Memory B cell (primary cell): ENCODE data around the gene LIPT2.

ENCODE experiments used
- ATAC-seq: fragments of 150-1000 bp; cut with Tn5 transposase; 2 replicates; pipeline ENCODE4 v1.10.0; 2021; ENCODE audit warnings: low read depth, mild to moderate bottlenecking, moderate library complexity
- DNase-seq, 2 donors: peaks; one replicate each; pipeline ENCODE4 v3.0.0; 2022; ENCODE audit warnings: low spot score in 2 of 2
- H3K27ac Mint-ChIP-seq: one replicate; pipeline ENCODE4 v1.8.0; 2022; ENCODE audit warnings: mild to moderate bottlenecking, moderate library complexity, mixed read lengths
- H3K27me3 Mint-ChIP-seq: one replicate; pipeline ENCODE4 v1.8.0; 2022; ENCODE audit warnings: mixed read lengths
- H3K36me3 Mint-ChIP-seq: one replicate; pipeline ENCODE4 v1.8.0; 2022; ENCODE audit warnings: mild to moderate bottlenecking, mixed read lengths
- H3K4me1 Mint-ChIP-seq: one replicate; pipeline ENCODE4 v1.8.0; 2022; ENCODE audit warnings: mixed read lengths
- H3K4me3 Mint-ChIP-seq: one replicate; pipeline ENCODE4 v1.8.0; 2022; ENCODE audit warnings: mild to moderate bottlenecking, moderate library complexity, mixed read lengths
- H3K9me3 Mint-ChIP-seq: one replicate; pipeline ENCODE4 v1.8.0; 2022; ENCODE audit warnings: mixed read lengths

LIPT2 gene

DNA sequence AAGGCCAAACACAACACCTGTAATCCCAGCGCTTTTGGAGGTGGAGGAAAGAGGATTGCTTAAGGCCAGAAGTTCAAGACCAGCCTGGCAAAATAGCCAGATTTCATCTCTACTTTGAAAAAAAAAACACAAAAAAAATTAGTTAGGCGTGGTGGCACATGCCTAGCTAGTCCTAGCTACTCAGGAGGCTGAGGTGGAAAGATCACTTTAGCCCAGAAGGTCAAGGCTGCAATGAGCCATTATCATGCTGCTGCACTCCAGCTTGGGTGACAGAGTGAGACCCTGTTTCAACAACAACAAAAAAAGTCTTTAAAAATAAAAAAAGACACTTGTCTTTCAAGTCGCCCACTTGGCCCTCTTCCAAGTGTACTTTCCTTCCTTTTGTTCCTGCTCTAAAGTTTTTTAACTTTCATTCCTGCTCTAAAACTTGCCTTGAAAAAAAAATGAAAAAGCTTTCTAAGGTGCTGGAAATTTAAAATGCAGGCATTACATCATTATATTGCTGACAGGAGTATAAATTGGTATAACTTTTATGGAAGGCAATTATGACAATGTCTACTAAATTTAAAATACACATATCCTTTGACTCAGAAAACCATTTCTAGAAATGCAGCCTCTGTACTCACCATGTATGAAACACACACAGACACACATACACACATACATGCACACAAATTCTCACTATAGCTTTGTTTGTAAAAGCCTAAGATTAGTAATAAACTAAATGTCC lies 12.7 kb downstream of the LIPT2 start:
- H3K27ac Mint-ChIP-seq, result no peak overlapping the region
- H3K9me3 Mint-ChIP-seq, result no peaks in the 10 kb centered on the region
- H3K27me3 Mint-ChIP-seq, result peaks cover 8% of the 10 kb centered on the region
- ATAC-seq (no peak), DNase-seq (no peak)
- H3K36me3 Mint-ChIP-seq, result no peaks in the 10 kb centered on the region
- H3K4me3 Mint-ChIP-seq, result no peak overlapping the region
- H3K4me1 Mint-ChIP-seq, result no peaks in the 10 kb centered on the region

DNA sequence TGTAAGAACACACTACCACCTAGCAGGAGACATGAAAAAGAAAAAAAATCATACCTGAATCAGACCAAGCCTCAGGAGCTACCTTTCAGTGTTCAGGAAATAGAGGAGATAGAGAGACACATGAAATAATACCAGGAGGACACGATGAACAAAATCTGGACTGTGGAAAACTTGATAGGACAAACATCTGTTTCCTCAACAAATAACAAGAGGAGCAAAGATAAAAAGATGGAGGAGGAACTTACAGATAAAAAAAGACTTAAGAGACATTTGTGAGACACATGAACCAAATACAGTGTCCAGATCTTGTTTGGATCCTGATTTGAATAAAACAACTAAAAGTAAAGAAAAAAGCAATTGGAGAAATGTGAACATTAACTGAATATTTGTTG lies 13.8 kb downstream of the LIPT2 start:
- no peak overlapping the region for H3K4me3 Mint-ChIP-seq
- H3K9me3 Mint-ChIP-seq, result no peaks in the 10 kb centered on the region
- H3K36me3 Mint-ChIP-seq, result no peaks in the 10 kb centered on the region
- peaks cover 11% of the 10 kb centered on the region for H3K27me3 Mint-ChIP-seq
- no peak overlapping the region for H3K27ac Mint-ChIP-seq
- H3K4me1 Mint-ChIP-seq, result no peaks in the 10 kb centered on the region
- DNase-seq (no peak), ATAC-seq (no peak)

DNA sequence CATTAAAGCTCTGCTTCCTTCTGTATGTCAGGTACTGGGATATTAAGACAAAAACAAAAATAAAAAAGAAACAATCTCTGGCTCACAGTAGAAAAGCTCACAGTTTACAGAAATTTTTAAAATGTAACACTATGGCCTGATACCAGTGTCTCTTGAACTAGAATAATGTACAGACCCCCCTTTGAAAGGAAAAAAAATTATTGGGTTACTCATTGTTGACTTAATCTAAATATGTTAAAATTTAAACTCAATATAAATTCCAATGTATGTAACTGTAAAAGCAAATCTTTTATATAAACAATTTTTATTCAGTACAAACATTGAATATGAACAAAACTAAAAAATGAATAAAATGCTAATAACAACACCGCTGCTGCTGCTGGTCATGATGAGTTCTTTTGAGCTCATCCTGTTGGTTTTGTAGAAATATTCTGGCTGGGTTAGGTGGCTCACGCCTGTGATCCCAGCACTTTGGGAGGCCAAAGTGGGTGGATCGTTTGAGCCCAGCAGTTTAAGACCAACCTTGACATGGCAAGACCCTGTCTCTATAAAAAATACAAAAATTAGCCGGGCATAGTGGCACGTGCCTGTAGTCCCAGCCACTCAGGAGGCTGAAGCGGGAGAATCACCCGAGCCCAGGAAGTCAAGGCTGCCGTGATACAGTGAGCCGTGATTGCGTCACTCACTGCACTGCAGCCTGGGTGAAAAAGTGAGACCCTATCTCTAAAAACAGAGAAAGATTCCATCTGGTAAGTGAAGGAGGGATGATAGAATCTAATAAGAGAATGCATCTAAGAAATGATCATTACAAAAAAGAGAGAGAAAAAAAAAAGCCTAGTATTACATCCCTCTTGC lies 14.4 kb downstream of the LIPT2 start:
- Mint-ChIP-seq H3K9me3 (no peaks in the 10 kb centered on the region), H3K27me3 (peaks cover 11% of the 10 kb centered on the region), H3K4me1 (no peaks in the 10 kb centered on the region), H3K4me3 (no peak overlapping the region), H3K36me3 (no peaks in the 10 kb centered on the region), H3K27ac (no peak overlapping the region)
- no peak for ATAC-seq
- no peak for DNase-seq

DNA sequence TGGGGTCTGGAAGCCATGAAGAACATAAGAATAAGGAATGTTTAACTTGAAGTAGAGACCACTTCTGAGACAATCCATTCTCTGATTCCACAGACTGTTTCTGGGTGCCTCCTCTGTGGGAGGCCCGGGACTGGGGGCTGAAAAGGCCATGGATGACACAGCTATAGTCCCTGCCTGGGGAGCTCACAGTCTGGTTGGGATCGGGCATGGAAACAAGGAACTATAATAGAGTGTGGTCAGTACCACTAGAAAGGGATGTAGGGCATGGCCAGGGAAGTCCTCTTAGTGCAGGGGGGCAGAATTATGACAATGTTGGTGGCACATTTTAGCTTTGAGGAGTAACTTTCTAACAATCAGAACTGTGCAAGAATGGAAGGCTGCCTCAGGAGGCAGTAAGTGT lies 17.0 kb downstream of the LIPT2 start:
- no peaks in the 10 kb centered on the region for H3K9me3 Mint-ChIP-seq
- H3K27me3 Mint-ChIP-seq, result peaks cover 22% of the 10 kb centered on the region
- H3K36me3 Mint-ChIP-seq, result no peaks in the 10 kb centered on the region
- H3K27ac Mint-ChIP-seq, result no peak overlapping the region
- no peaks in the 10 kb centered on the region for H3K4me1 Mint-ChIP-seq
- H3K4me3 Mint-ChIP-seq, result no peak overlapping the region
- no peak for DNase-seq
- ATAC-seq, result no peak

DNA sequence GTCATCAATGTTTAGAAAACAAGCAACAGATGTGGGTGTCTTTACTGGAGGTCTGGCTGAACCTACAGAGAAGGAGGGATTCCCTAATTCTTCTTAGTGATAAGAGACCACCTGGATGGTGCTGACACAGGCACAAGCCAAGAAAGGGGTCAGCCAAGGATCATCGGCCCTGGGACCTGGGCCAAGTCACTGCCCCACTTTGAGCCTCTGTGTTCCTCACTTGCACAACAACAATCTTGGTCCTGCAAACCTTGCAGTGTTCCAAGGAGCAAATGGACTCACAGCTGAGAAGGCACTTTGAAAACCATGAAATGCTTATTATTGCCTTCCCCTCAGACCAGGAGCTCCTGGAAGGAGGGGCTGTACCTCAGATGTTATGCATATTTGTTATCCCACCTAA lies 19.2 kb downstream of the LIPT2 start:
- H3K4me3 Mint-ChIP-seq, result no peak overlapping the region
- DNase-seq (no peak), ATAC-seq (no peak)
- no peaks in the 10 kb centered on the region for H3K36me3 Mint-ChIP-seq
- H3K4me1 Mint-ChIP-seq, result no peaks in the 10 kb centered on the region
- peaks cover 23% of the 10 kb centered on the region for H3K27me3 Mint-ChIP-seq
- H3K27ac Mint-ChIP-seq, result no peak overlapping the region
- no peaks in the 10 kb centered on the region for H3K9me3 Mint-ChIP-seq

DNA sequence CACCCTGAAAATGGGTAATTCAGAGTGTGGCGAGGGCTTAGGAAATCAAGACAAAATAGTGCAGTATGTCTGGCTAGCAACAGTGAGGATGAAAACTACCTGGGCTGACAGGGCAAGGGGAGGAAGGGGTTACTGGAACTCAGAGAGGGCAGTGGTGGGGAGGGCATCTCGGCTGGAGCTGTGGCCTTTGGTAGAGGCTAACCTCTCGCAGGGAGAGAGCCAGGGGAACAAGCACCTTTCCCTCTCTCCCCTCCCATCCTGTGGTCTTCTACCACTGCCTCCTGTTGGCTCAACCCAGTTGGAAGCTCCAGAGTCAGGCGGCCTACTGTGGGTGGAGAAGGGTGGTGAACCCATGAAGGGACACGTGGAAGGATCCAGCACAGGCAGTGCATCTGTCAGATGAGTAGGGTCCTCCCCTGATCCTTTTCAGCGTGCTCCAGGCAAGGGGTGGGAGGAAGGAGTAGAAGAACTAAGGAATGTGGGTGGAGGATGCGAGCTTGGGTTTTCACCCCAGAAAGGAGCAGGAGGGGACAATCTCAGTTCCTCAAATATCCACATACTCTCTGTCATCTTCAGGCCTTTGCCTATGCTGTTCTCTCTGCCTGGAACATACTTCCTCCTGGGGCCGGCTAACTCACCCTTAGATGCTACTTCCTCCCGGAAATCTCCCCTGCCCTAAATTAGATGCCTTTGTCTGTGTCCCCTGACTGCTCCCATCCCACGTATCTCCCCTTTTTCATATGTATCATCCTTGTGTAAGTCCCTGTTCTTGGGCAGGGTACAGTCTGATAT lies 19.9 kb downstream of the LIPT2 start:
- no peaks in the 10 kb centered on the region for H3K9me3 Mint-ChIP-seq
- peaks cover 25% of the 10 kb centered on the region for H3K27me3 Mint-ChIP-seq
- no peak overlapping the region for H3K4me3 Mint-ChIP-seq
- no peaks in the 10 kb centered on the region for H3K36me3 Mint-ChIP-seq
- ATAC-seq, result no peak
- H3K27ac Mint-ChIP-seq, result no peak overlapping the region
- H3K4me1 Mint-ChIP-seq, result peaks cover 1% of the 10 kb centered on the region
- no peak for DNase-seq

DNA sequence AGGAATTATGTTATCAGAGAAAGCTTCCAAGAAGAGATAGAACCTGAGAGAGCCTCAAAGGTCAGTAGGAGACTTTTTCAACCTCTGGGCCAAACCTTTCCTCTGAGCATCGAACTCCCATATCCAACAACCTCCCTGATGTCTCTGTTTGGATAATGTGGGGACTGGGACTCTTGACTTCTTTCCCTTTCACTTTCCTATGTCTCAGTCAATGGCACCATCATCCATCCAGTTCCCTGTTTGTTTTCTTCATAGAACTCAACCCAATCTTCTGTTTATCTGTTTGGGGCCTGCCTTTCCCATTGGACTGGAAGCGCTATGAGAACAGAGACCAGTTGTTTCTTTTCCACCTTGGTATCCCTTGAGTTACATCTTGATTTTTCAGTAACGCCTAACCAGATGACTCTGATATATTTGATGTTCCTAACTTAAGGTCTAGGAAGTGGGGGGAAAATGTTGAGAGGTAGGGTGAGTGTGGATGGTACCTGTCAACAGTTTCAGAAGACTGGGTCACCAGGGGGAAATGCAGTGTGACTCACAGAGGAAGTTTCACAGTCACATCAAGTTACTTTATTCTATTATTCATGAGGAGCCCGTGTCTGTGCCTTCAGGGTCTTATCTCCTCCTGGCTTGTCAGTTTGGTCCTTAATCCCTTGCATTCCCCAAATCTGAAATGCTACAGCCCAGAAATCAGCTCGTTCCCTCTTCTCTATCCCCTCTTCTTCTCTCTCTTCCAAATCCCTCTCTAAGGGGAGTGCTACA lies 21.7 kb downstream of the LIPT2 start:
- Mint-ChIP-seq H3K27me3 (peaks cover 33% of the 10 kb centered on the region), H3K36me3 (no peaks in the 10 kb centered on the region), H3K4me1 (peaks cover 5% of the 10 kb centered on the region), H3K4me3 (no peak overlapping the region), H3K27ac (no peak overlapping the region), H3K9me3 (no peaks in the 10 kb centered on the region)
- ATAC-seq (no peak), DNase-seq (no peak)

DNA sequence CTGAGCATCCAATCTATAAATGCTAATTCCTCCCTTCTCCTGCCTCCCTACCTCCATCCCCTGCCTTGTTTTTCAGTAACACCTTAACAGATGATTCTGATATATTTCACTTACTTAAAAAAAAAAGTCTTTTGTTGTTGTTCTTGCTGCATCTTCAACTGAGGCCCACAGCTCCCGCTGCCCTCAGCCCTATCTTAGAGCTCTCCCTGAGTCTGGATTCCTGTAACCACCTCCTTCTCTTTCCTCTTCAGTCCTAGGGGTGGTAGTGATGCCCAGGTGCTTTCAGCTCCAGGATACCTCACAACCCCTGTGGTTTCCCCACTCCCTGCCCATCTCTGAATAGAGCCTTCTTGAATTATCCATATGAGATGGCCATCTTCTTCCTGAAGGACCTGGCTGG lies 22.5 kb downstream of the LIPT2 start:
- no peak overlapping the region for H3K27ac Mint-ChIP-seq

DNA sequence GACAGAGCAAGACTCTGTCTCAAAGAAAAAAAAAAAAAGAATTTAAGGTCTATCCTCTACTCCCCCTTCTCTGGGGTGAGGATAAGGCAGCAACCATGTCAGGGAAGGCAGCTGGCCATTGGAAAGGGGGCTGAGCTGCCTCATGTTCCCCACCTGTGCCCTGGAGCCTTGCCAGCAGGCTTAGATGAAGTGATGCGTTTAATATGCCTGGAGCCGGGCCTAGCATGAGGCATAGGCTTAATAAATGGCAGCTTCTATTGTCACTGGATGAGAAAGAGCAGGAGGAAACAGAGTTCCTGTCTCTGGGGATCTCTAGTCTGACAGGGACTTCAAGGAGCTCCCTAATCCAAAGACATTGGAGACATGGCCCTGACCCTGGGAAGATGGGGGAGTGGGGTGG lies 23.0 kb downstream of the LIPT2 start:
- no peak overlapping the region for H3K27ac Mint-ChIP-seq
- peaks cover 5% of the 10 kb centered on the region for H3K4me1 Mint-ChIP-seq
- H3K9me3 Mint-ChIP-seq, result no peaks in the 10 kb centered on the region
- no peaks in the 10 kb centered on the region for H3K36me3 Mint-ChIP-seq
- H3K4me3 Mint-ChIP-seq, result no peak overlapping the region
- DNase-seq, result no peak
- peaks cover 32% of the 10 kb centered on the region for H3K27me3 Mint-ChIP-seq
- no peak for ATAC-seq

More for the DNA sequence above, 22.5 kb downstream of the LIPT2 start:
- ATAC-seq (no peak), DNase-seq (no peak)
- H3K4me3 Mint-ChIP-seq, result no peak overlapping the region
- H3K36me3 Mint-ChIP-seq, result no peaks in the 10 kb centered on the region
- no peaks in the 10 kb centered on the region for H3K9me3 Mint-ChIP-seq
- H3K27me3 Mint-ChIP-seq, result peaks cover 30% of the 10 kb centered on the region
- H3K4me1 Mint-ChIP-seq, result peaks cover 5% of the 10 kb centered on the region

DNA sequence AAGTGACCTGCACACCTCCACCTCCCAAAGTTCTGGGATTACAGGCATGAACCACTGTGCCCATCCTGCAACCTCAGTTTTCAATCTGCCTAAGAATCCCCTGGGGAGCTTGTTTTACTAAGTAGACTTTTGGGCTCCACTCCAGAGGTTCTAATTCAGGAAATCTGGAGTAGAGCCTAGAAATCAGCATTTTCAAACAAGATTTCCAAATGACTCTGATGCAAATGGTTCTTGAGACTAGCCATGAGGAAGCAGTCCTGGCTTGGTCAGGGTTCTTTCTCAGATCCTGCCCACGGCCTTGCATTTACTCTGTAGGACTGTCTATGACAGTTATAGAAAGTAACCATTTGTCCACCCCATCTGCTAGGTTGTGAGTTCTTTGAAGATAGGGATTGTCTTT lies 24.6 kb downstream of the LIPT2 start:
- Mint-ChIP-seq H3K4me1 (peaks cover 5% of the 10 kb centered on the region), H3K9me3 (no peaks in the 10 kb centered on the region), H3K27ac (no peak overlapping the region), H3K4me3 (no peak overlapping the region), H3K27me3 (peaks cover 38% of the 10 kb centered on the region), H3K36me3 (no peaks in the 10 kb centered on the region)
- ATAC-seq (no peak), DNase-seq (no peak)

DNA sequence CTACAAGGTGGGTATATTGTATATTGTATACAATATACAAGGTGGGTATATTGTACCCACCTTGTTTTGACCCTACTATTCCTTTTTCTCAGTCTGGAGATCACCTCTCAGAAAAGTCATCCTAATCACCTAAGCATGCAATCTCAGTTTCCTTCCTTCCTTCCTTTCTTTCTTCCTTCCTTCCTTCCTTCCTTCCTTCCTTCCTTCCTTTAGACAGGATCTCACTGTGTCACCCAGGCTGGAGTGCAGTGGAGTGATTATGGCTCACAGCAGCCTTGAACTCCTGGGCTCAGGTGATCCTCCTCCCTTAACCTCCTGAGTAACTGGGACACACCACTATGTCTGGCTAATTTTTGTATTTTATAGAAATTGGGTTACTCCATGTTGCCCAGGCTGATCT lies 25.0 kb downstream of the LIPT2 start:
- no peaks in the 10 kb centered on the region for H3K36me3 Mint-ChIP-seq
- ATAC-seq (no peak), DNase-seq (no peak)
- H3K27me3 Mint-ChIP-seq, result peaks cover 38% of the 10 kb centered on the region
- no peak overlapping the region for H3K4me3 Mint-ChIP-seq
- H3K27ac Mint-ChIP-seq, result no peak overlapping the region
- H3K4me1 Mint-ChIP-seq, result peaks cover 5% of the 10 kb centered on the region
- H3K9me3 Mint-ChIP-seq, result no peaks in the 10 kb centered on the region

DNA sequence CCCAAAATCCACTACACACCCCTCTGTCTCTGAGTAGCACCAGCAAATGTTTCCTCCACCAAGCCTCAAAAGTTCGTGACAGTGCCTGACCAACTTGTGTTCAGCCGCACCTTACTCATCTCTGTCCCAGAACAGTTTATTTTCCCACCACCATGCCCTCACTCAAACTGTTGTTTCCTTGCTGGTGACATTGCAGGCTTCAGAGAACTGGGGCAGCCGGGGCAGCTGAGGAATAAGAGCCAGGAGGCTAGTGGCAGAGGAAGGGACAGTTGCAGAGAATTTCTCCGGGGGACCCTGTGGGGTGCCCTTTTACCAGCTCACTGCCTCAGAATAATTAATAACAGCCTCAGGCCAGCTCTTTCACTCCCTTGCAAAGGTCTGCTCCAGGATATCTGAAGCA lies 25.5 kb downstream of the LIPT2 start:
- H3K4me3 Mint-ChIP-seq, result no peak overlapping the region
- H3K36me3 Mint-ChIP-seq, result no peaks in the 10 kb centered on the region
- peaks cover 5% of the 10 kb centered on the region for H3K4me1 Mint-ChIP-seq
- no peak overlapping the region for H3K27ac Mint-ChIP-seq
- DNase-seq (no peak), ATAC-seq (no peak)
- no peaks in the 10 kb centered on the region for H3K9me3 Mint-ChIP-seq
- peaks cover 36% of the 10 kb centered on the region for H3K27me3 Mint-ChIP-seq

DNA sequence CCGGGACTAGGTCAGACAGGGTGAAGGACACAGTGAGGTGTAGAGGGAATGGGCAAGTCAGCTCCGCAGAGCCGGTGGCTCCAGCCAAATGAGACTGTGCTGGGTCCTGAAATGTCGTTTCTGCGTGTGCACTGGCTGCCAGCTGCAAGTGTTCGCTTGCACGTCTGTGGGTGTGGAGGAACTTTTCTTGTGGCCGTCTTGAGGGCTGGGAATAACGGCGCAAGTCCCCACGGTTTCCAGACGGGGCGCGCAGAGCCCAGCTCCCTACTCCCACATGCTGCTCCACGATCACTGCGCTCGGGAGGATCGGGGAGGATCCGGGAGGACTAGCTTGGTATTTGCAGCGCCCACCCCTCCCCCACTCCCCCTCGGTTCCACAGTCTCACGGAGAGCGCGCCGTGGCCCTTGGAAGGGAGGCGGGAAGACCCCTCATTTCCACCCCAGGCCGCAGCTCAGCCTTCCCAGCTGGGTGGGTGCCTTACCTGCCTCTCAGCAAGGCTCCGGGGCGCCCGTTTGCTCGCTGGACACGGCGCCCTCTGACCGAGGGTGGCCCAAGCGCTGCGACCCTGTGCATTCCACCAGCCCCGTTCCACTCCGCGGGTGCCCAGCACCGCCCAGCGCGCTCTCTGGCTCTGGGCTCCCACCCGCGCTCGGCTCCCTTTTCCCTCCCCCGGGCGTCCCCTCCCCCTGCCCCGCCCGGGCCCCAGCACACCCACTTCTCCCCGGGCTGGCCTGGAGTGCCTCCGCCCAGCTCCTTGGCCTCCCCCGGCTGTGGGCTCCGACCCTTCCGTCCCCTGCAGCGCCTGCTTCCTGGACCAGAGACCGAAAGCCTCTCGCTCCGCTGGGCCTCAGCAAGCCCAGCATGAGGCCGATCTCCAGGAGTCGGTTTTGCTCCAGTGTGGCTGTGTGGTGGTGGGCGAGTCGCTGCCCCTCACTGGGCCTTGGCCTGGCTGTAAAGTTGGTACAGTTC lies 26.3 kb downstream of the LIPT2 start, which contains the start of gene KCNE3:
KCNE3 (minus strand) TSS at position 634 of the 970 bp plus-strand sequence. CDS start 9,986 bp downstream, outside the sequence.
- H3K4me3 Mint-ChIP-seq, result no peak within 1 kb of the TSS
- no peak for ATAC-seq
- H3K4me1 Mint-ChIP-seq, result peaks cover 5% of the 10 kb centered on the region
- peaks cover 31% of the 10 kb centered on the region for H3K27me3 Mint-ChIP-seq
- no peak within 1 kb of the TSS for H3K27ac Mint-ChIP-seq
- no peak for DNase-seq
- no peaks in the 10 kb centered on the region for H3K36me3 Mint-ChIP-seq
- no peaks in the 10 kb centered on the region for H3K9me3 Mint-ChIP-seq
